ENCODE results near the gene ZNF407.

ZNF407 gene

DNA sequence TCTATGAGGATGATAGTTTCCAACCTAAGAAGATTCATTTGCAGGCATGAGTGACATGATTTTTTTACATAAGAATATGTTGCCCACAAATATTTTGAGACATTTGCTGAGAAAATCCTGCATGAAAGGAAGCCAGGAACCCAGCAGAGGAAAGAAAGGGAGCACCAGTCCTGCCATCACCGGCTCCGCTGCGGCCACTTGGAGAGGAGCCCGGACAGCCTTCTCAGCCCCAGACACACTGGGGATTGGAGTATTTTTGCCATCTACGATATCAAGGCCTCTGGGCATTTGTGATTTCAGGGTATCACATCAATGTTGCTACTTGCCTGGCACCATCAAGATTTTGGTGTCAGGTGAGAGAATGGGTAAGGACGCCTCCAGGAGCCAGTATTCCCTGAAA is 383.0 kb downstream of the ZNF407 start:
- DNase-seq (ENCODE audit: low spot score) = no peak
- in situ Hi-C loops (cut with MboI; ENCODE audit: low pct_unique_long_range_greater_than_20kb, low sequenced_read_pairs, unreplicated experiment) = no loop called here
- TF ChIP-seq, protein P1, sequence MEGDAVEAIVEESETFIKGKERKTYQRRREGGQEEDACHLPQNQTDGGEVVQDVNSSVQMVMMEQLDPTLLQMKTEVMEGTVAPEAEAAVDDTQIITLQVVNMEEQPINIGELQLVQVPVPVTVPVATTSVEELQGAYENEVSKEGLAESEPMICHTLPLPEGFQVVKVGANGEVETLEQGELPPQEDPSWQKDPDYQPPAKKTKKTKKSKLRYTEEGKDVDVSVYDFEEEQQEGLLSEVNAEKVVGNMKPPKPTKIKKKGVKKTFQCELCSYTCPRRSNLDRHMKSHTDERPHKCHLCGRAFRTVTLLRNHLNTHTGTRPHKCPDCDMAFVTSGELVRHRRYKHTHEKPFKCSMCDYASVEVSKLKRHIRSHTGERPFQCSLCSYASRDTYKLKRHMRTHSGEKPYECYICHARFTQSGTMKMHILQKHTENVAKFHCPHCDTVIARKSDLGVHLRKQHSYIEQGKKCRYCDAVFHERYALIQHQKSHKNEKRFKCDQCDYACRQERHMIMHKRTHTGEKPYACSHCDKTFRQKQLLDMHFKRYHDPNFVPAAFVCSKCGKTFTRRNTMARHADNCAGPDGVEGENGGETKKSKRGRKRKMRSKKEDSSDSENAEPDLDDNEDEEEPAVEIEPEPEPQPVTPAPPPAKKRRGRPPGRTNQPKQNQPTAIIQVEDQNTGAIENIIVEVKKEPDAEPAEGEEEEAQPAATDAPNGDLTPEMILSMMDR (IDR thresholded peaks at IDR 0.05; ENCODE audit: extremely low read depth, insufficient read depth, missing control alignments) = no peak

DNA sequence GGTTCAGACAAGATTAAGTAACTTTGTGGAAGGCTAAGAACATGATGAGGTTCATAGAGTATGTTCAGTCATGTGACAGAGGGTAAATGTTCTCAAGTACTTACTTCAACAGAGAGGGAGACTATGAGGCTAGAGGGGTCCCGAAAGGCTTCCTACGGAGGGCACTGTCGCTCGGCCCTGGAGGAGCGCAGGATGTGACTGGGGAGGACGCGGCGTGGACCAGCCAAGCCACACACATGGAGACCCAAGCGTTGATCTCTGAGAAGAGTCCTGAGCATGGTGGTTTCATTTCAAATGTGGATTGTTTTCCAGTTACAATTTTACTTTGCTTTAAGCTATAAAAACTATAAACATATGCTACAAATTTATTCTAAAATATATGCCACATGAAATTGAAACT is 383.8 kb downstream of the ZNF407 start:
- DNase-seq (ENCODE audit: low spot score) = no peak
- in situ Hi-C loops (cut with MboI; ENCODE audit: low pct_unique_long_range_greater_than_20kb, low sequenced_read_pairs, unreplicated experiment) = no loop called here
- TF ChIP-seq, protein P1 (IDR thresholded peaks at IDR 0.05; ENCODE audit: extremely low read depth, insufficient read depth, missing control alignments) = no peak

DNA sequence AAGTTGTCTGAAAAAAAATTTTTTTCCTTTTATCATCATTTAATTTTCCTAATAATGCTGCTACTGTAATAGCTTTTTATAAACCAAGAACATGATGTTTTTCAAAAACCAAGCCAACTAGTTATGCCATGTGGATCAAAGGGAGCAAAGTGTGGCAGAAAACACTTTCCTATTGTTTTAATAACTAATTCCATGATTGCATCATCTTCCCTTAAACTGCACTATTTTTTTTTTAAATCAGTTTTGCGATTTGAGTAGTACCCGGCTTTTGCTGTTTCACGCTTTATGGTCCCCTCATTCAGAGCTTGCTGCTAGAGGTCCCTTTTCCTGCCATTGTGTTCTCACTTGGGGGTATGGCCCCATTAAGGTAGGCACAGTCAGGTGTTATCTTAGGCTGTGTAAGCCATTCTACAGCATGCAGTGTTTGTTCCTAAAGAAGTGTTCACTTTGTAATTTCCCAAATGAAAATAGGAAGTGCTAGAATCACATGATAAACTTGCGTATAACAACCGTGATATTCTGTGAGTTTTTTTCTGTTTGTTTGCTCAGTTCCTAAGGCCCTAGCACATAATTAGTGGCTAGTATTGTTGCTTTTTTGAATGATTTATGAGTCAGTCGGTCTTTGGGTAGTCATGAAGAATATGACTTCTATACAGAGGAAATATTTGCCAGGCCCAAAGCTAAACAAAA is 385.4 kb downstream of the ZNF407 start:
- in situ Hi-C loops (cut with MboI; ENCODE audit: low pct_unique_long_range_greater_than_20kb, low sequenced_read_pairs, unreplicated experiment) = no loop called here
- no peak for DNase-seq (ENCODE audit: low spot score)
- TF ChIP-seq, protein P1 (IDR thresholded peaks at IDR 0.05; ENCODE audit: extremely low read depth, insufficient read depth, missing control alignments) = no peak

DNA sequence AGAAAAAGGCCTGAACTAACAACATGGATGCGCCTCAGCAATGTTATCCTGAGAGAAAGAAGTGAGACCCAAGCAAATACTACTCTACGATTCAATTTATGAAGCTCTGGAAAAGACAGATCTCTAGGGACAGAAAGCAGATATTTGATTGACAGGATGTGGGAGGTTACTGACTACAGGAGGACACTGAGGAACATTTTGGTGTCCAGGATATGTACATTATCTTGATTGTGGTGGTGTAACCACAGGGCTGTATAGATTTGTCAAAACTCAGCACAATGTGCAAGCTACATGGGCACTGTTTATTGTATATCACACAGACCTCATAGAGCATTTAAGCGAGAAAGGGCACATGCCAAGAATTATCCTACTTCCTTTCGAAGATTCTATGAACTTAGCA is 391.5 kb downstream of the ZNF407 start:
- TF ChIP-seq, protein P1 (IDR thresholded peaks at IDR 0.05; ENCODE audit: extremely low read depth, insufficient read depth, missing control alignments) = no peak
- DNase-seq (ENCODE audit: low spot score) = no peak
- in situ Hi-C loops (cut with MboI; ENCODE audit: low pct_unique_long_range_greater_than_20kb, low sequenced_read_pairs, unreplicated experiment) = no loop called here

DNA sequence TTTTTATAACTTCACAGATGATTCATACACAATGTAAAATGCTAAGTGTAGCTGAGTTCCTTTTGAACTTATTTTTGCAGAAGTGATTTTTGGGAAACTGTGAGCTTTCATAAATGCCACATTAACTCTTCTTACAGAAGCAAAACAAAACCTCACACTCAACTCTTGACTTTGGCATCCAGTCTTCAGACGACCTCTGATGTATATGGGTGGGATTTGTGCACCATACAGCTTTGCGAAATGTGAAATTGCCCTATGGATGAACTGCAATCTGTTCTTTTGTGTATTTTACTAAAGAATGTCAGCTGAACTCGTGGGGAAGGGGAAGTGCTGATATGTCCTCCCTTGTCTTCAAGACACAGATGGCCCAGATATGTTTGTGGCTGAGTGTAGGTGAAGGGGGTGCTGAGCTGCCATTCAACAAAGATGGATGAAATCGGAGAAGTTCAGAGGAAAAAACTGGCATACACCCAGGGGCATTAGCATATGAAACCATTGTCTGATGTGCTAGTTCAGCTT is 393.0 kb downstream of the ZNF407 start:
- DNase-seq (ENCODE audit: low spot score) = no peak
- in situ Hi-C loops (cut with MboI; ENCODE audit: low pct_unique_long_range_greater_than_20kb, low sequenced_read_pairs, unreplicated experiment) = no loop called here
- TF ChIP-seq, protein P1 (IDR thresholded peaks at IDR 0.05; ENCODE audit: extremely low read depth, insufficient read depth, missing control alignments) = no peak

DNA sequence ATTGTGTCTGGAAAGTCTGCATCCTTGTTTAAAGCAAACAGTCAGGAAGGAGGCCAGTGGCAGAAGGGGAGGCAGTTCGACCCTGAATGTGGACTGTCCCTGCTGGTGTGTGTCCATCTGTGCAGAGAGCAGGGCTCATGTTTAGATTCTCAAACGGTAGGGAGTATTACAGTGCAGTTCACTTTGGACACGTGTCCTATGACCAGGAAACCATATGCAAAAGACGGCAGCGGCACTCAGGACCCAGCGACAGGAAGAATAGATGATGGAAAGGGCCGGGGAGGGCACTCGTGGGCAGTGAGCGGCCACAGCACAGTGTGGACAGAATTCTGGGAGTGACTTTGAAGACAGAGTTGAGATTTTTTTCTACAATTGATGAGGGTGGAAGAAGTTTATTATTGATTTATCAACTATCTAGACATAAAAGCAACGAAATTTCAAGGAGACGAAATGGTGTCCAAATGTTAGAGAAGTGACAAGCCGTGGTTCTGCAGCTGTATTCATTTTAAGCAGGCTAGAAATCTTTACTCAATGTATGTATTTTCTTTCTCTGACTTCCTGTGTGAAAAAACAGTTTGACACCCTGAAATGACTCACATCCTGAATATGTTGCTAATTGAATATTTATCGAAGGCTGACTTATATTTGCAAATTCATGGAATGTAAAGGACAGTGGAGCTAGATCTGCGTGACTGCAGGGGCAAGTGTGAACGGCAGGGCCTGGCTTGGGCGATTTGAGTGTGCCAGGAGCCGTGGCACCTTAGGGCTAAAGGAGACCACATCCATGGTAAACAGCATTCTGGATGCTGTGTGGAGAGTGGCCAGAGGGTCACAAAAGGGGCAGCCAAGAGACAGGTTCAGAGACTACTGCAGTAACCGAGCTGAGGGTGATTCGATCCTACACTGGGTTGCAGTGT is 397.1 kb downstream of the ZNF407 start:
- peak; percentile 39 for DNase-seq (ENCODE audit: low spot score)
- in situ Hi-C loops (cut with MboI; ENCODE audit: low pct_unique_long_range_greater_than_20kb, low sequenced_read_pairs, unreplicated experiment) = no loop called here
- TF ChIP-seq, protein P1 (IDR thresholded peaks at IDR 0.05; ENCODE audit: extremely low read depth, insufficient read depth, missing control alignments) = no peak
